KBM-7 (cell line): ENCODE measurements around the gene BMPR2.
"Not testable (repeated sequence)": the region's sequence is repeated elsewhere in the genome, so short reads cannot be mapped to it uniquely, and the experiment has no call there.

Source experiments
- DNase-seq: peaks from one replicate; pipeline ENCODE4 v3.0.0-alpha.2; 2015
- in situ Hi-C: fragments of 300-500 bp; cut with MboI; formaldehyde crosslinking; loops from 2 replicates; pipeline ENCODE4 v1.14.3; 2020; ENCODE audit warnings: low sequenced_read_pairs, low pct_unique_long_range_greater_than_20kb, mixed read lengths

BMPR2 gene

GRCh38 chr2:202436626-202437025 is 60.5 kb downstream of the BMPR2 start:
- DNase-seq: no peak
- in situ Hi-C loops: no loop called here

- in situ Hi-C loops, DNase-seq: not testable (repeated sequence)
Observed at GRCh38 chr2:202440117-202440516, 64.0 kb downstream of the BMPR2 start.

- in situ Hi-C loops: no loop called here
- DNase-seq: peak; percentile 18
Observed at GRCh38 chr2:202442882-202443281, 66.8 kb downstream of the BMPR2 start.

GRCh38 chr2:202444000-202444399 is 67.9 kb downstream of the BMPR2 start:
- no peak for DNase-seq
- in situ Hi-C loops: no loop called here

- no peak for DNase-seq
- in situ Hi-C loops: no loop called here
Observed at GRCh38 chr2:202449344-202449743, 73.2 kb downstream of the BMPR2 start.

- in situ Hi-C loops: no loop called here
- DNase-seq: no peak
Observed at GRCh38 chr2:202450785-202451184, 74.7 kb downstream of the BMPR2 start.

GRCh38 chr2:202452744-202453143 is 76.6 kb downstream of the BMPR2 start:
- no peak for DNase-seq
- in situ Hi-C loops: no loop called here

- in situ Hi-C loops: no loop called here
Observed at GRCh38 chr2:202454536-202454935, 78.4 kb downstream of the BMPR2 start.

GRCh38 chr2:202455114-202455513 is 79.0 kb downstream of the BMPR2 start:
- DNase-seq: no peak
- in situ Hi-C loops: no loop called here

More at GRCh38 chr2:202454536-202454935, 78.4 kb downstream of the BMPR2 start:
- DNase-seq: no peak

- in situ Hi-C loops: no loop called here
- no peak for DNase-seq
Observed at GRCh38 chr2:202460119-202460518, 84.0 kb downstream of the BMPR2 start.

GRCh38 chr2:202479090-202479489 is 103.0 kb downstream of the BMPR2 start:
- in situ Hi-C loops: no loop called here
- no peak for DNase-seq

GRCh38 chr2:202479610-202480009 is 103.5 kb downstream of the BMPR2 start:
- in situ Hi-C loops: no loop called here
- no peak for DNase-seq

GRCh38 chr2:202486351-202486750 is 110.2 kb downstream of the BMPR2 start:
- in situ Hi-C loops: no loop called here
- DNase-seq: no peak

- in situ Hi-C loops: no loop called here
- no peak for DNase-seq
Observed at GRCh38 chr2:202488671-202489070, 112.5 kb downstream of the BMPR2 start.

- no peak for DNase-seq
- in situ Hi-C loops: no loop called here
Observed at GRCh38 chr2:202490479-202490878, 114.4 kb downstream of the BMPR2 start.

- in situ Hi-C loops: no loop called here
- no peak for DNase-seq
Observed at GRCh38 chr2:202491514-202491913, 115.4 kb downstream of the BMPR2 start.

- DNase-seq: no peak
Observed at GRCh38 chr2:202494300-202495229, 118.4 kb downstream of the BMPR2 start.

GRCh38 chr2:202495230-202495604 is 119.1 kb downstream of the BMPR2 start:
- in situ Hi-C loops: no loop called here
- DNase-seq: no peak

More at GRCh38 chr2:202494300-202495229, 118.4 kb downstream of the BMPR2 start:
- in situ Hi-C loops: no loop called here

GRCh38 chr2:202496835-202497472 is 120.8 kb downstream of the BMPR2 start:
- in situ Hi-C loops, DNase-seq: not testable (repeated sequence)

- in situ Hi-C loops, DNase-seq: not testable (repeated sequence)
Observed at GRCh38 chr2:202497473-202497866, 121.3 kb downstream of the BMPR2 start.
